Loucy (cell line): ENCODE measurements around the gene CD80.

Source experiments
- EZH2phosphoT487 ChIP-seq: fragments of 200-600 bp; IDR thresholded peaks from 2 replicates; pipeline ENCODE4 v1.6.1; 2018; ENCODE audit warnings: antibody characterized with exemption, mild to moderate bottlenecking, moderate library complexity, borderline replicate concordance
- TF ChIP-seq, protein P1 (sequence below): fragments of 200-600 bp; sonication (generic); conservative IDR thresholded peaks from 2 replicates; pipeline ENCODE4 v1.5.1; 2014; ENCODE audit warnings: mild to moderate bottlenecking, antibody characterized with exemption, low read length

DNA sequence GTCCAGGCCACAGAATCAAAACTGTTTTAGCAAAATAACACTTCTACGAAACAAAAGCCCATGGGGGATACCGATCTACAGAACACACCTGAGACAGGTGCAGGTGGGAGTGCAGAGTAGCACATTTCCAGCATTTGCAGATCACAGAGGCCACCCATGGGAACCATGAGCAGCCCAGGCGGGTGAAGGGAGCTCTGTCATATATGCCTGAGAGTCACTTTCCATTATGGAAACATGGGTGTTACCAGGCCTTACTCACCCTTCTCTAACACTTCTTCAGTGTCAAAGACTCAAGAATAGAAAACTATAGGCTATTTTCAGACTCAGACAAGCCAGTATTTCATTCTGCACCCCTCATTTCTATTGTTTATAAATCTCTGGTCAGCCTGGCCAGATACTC, 41.7 kb upstream of the CD80 start:
- TF ChIP-seq EZH2phosphoT487: no peak
- TF ChIP-seq, protein P1, sequence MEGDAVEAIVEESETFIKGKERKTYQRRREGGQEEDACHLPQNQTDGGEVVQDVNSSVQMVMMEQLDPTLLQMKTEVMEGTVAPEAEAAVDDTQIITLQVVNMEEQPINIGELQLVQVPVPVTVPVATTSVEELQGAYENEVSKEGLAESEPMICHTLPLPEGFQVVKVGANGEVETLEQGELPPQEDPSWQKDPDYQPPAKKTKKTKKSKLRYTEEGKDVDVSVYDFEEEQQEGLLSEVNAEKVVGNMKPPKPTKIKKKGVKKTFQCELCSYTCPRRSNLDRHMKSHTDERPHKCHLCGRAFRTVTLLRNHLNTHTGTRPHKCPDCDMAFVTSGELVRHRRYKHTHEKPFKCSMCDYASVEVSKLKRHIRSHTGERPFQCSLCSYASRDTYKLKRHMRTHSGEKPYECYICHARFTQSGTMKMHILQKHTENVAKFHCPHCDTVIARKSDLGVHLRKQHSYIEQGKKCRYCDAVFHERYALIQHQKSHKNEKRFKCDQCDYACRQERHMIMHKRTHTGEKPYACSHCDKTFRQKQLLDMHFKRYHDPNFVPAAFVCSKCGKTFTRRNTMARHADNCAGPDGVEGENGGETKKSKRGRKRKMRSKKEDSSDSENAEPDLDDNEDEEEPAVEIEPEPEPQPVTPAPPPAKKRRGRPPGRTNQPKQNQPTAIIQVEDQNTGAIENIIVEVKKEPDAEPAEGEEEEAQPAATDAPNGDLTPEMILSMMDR: no peak
